NT2/D1 (cell line): ENCODE measurements around the gene CEP85.

Source experiments
- SUZ12 ChIP-seq: IDR thresholded peaks from 2 replicates; pipeline ENCODE4 v1.6.1; 2011; ENCODE audit not compliant: insufficient read length, insufficient read depth; ENCODE audit errors: extremely low read depth
- YY1 ChIP-seq: IDR thresholded peaks from 2 replicates; pipeline ENCODE4 v1.6.1; 2011; ENCODE audit not compliant: insufficient read length, insufficient read depth

DNA sequence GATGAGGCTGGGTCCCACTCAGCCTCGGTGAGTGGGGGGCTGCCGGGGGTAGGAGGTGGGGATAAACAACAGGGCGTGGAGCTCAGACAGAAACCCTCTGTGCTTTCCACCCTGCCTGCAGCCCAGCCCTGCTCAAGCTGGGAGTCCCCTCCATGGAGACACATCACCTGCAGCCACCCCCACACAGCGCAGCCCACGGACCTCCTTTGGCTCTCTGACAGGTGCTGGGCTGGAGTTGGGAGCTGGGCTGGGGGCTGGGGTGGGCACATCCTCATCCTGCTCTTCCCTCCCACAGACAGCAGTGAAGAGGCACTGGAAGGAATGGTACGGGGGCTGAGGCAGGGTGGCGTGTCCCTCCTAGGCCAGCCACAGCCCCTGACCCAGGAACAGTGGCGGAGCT is 45.5 kb upstream of the CEP85 start:
- no peak for TF ChIP-seq YY1
- TF ChIP-seq SUZ12 = no peak
